GM19452 (cell line): ENCODE measurements around the gene GATM.

ENCODE experiments used
- ATAC-seq: cut with Tn5 transposase; IDR thresholded peaks from one replicate; pipeline ENCODE4 v1.9.1; 2021; ENCODE audit not compliant: unreplicated experiment

The GATM gene

GRCh38 chr15:45378149-45378912, at the start of gene GATM:
Gene GATM, minus strand, starts transcription at chr15:45378544. Its CDS starts 91 bp downstream, at chr15:45378453.
- ATAC-seq = peak; percentile 88

GRCh38 chr15:45427085-45427484, 48.7 kb upstream of the GATM start:
- ATAC-seq = no peak

GRCh38 chr15:45425135-45425534, 46.8 kb upstream of the GATM start:
- ATAC-seq = no peak

- no peak for ATAC-seq
These were observed 46.1 kb upstream of the GATM start for GRCh38 chr15:45424429-45424828.

GRCh38 chr15:45417303-45417950, 39.1 kb upstream of the GATM start:
- no peak for ATAC-seq

GRCh38 chr15:45414215-45414885, 36.0 kb upstream of the GATM start:
- no peak for ATAC-seq

- no peak for ATAC-seq
These were observed 31.3 kb upstream of the GATM start for GRCh38 chr15:45409596-45409995.

GRCh38 chr15:45407786-45408185, 29.4 kb upstream of the GATM start:
- no peak for ATAC-seq

GRCh38 chr15:45402955-45403877, 24.9 kb upstream of the GATM start:
- no peak for ATAC-seq

GRCh38 chr15:45402162-45402954, 24.0 kb upstream of the GATM start:
- ATAC-seq = peak; percentile 93

GRCh38 chr15:45401665-45402161, 23.4 kb upstream of the GATM start:
- ATAC-seq = peak; percentile 7

GRCh38 chr15:45399381-45400212, 21.3 kb upstream of the GATM start:
- no peak for ATAC-seq

- no peak for ATAC-seq
These were observed 18.8 kb upstream of the GATM start for GRCh38 chr15:45397116-45397665.

GRCh38 chr15:45395943-45396342, 17.6 kb upstream of the GATM start:
- ATAC-seq = no peak

- no peak for ATAC-seq
These were observed 16.3 kb upstream of the GATM start for GRCh38 chr15:45394681-45395080.

- ATAC-seq = no peak
These were observed 15.5 kb upstream of the GATM start for GRCh38 chr15:45393851-45394250.

- ATAC-seq = no peak
These were observed 14.2 kb upstream of the GATM start for GRCh38 chr15:45392584-45392855.

GRCh38 chr15:45391746-45392583, 13.6 kb upstream of the GATM start:
- ATAC-seq = peak; percentile 92
